VCaP (cell line): ENCODE data around the gene CUL2.

ENCODE experiments used
- H3K27ac ChIP-seq: fragments of 450-650 bp; 2 replicates; pipeline ENCODE4 v1.5.1; 2017
- CTCF ChIP-seq: fragments of 450-650 bp; conservative IDR thresholded peaks from 2 replicates; pipeline ENCODE4 v1.5.1; 2017; ENCODE audit warnings: mild to moderate bottlenecking, moderate library complexity

CUL2 gene

GRCh38 chr10:35079265-35079664 is 10.9 kb downstream of the CUL2 start:
- no peak for TF ChIP-seq CTCF
- no peak overlapping the region for H3K27ac ChIP-seq

- no peak for TF ChIP-seq CTCF
- no peak overlapping the region for H3K27ac ChIP-seq
These were observed 14.9 kb downstream of the CUL2 start for GRCh38 chr10:35075228-35075627.

DNA sequence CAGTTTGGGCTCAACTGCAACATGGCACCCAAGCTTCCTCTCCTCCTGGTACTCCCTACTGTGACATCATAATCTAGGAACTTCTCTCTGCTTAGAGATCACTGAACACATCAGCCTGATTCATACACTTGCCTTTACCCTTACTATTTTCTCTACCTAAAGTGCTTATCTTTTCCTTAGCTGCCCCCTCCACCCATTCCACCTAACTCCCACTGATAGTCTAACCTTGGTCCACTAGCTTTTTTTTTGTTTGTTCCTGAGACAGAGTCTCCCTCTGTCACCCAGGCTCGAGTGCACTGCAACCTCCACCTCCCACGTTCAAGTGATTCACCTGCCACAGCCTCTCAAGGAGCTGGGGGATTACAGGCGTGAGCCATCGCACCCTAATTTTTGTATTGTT is 15.9 kb downstream of the CUL2 start:
- no peak for TF ChIP-seq CTCF
- H3K27ac ChIP-seq, result no peak overlapping the region

DNA sequence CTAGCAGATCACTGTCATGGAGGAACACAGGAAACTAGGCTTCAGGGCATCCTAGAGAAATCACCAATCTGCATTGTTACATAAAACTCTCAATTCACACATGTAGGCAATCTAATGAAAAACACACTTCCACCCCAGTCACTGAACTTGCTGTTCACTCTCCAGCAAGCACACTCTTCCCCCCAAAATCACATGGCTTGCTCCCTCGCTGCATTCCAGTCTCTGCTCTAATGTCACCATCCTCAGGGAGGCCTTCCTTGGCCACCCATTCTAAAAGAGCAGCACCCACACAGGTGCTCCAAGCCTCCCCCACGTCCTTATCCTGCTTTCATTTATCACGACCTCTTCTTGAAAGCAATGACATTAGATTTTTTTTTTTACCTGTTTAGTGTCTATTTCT is 19.6 kb downstream of the CUL2 start:
- TF ChIP-seq CTCF, result no peak
- H3K27ac ChIP-seq, result no peak overlapping the region

- H3K27ac ChIP-seq, result no peak overlapping the region
- no peak for TF ChIP-seq CTCF
These were observed 26.2 kb downstream of the CUL2 start for GRCh38 chr10:35063837-35064454.

DNA sequence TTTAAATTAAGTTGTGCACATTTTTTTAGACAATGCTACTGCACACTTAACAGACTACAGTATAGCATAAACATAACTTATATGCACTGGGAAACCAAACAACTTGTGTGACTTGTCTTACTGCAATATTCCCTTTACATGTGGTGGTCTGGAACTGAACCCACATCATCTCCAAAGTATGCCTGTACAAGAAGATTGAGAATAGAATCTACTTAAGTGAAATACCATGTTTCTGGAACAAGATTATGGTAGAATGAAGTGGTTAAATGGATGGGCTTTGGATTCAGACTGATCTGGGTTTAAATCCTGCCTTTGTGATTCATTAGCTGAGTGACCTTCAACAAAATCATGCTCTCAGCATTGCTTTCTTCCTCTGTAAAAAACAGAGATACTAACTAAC is 30.7 kb downstream of the CUL2 start:
- no peak overlapping the region for H3K27ac ChIP-seq

GRCh38 chr10:35058686-35059085 is 31.5 kb downstream of the CUL2 start:
- no peak overlapping the region for H3K27ac ChIP-seq
- no peak for TF ChIP-seq CTCF

More for the DNA sequence above, 30.7 kb downstream of the CUL2 start:
- TF ChIP-seq CTCF, result no peak
